HL-60 (cell line): Measurements from ENCODE around the gene SPATA16.

Source experiments
- DNase-seq, 2 experiments: peaks; one replicate each; pipeline ENCODE4 v3.0.0-alpha.2; 2010 to 2020; ENCODE audit warnings: low read depth in 1 of 2, low spot score in 1 of 2
- H3K27ac ChIP-seq: fragments of 250-450 bp; sonication (Bioruptor Pico); replicated peaks from 2 replicates; pipeline ENCODE4 v1.5.1; 2020; ENCODE audit warnings: mild to moderate bottlenecking, moderate library complexity
- H3K27me3 ChIP-seq: fragments of 250-450 bp; sonication (Bioruptor Pico); 2 replicates; pipeline ENCODE4 v1.5.1; 2021; ENCODE audit warnings: mild to moderate bottlenecking, moderate library complexity; ENCODE audit not compliant: insufficient read depth, poor library complexity, severe bottlenecking
- H3K4me3 ChIP-seq: replicated peaks from 2 replicates; pipeline ENCODE4 v1.5.1; 2011; ENCODE audit warnings: mild to moderate bottlenecking, control low read depth, low read length; ENCODE audit not compliant: insufficient read depth
- CTCF ChIP-seq: IDR thresholded peaks from one replicate; pipeline ENCODE4 v1.5.1; 2011; ENCODE audit warnings: low read length, control low read depth, inconsistent platforms; ENCODE audit not compliant: insufficient read depth
- GABPA ChIP-seq: IDR thresholded peaks from 2 replicates; pipeline ENCODE4 v1.6.1; 2012; ENCODE audit warnings: low read depth
- POLR2AphosphoS5 ChIP-seq: IDR thresholded peaks from 2 replicates; pipeline ENCODE4 v1.6.1; 2012; ENCODE audit warnings: low read depth
- REST ChIP-seq: IDR thresholded peaks from 2 replicates; pipeline ENCODE4 v1.6.1; 2012; ENCODE audit warnings: low read depth; ENCODE audit not compliant: insufficient replicate concordance
- SPI1 ChIP-seq: IDR thresholded peaks from 2 replicates; pipeline ENCODE4 v1.6.1; 2012; ENCODE audit warnings: low read depth, mild to moderate bottlenecking, borderline replicate concordance

Gene SPATA16

GRCh38 chr3:172840913-172841312 lies 300.1 kb downstream of the SPATA16 start:
- DNase-seq: no peak
- TF ChIP-seq GABPA (no peak), POLR2AphosphoS5 (no peak), REST (no peak), SPI1 (no peak), CTCF (no peak)
- H3K27me3 ChIP-seq: no peaks in the 10 kb centered on the region

GRCh38 chr3:172840463-172840862 lies 300.6 kb downstream of the SPATA16 start:
- Histone ChIP-seq H3K27me3 (no peaks in the 10 kb centered on the region), H3K4me3 (no peak overlapping the region), H3K27ac (no peak overlapping the region)
- TF ChIP-seq POLR2AphosphoS5: no peak
- no peak for TF ChIP-seq GABPA
- TF ChIP-seq CTCF: no peak
- no peak for TF ChIP-seq SPI1
- no peak for TF ChIP-seq REST
- DNase-seq: no peak

More at GRCh38 chr3:172840913-172841312, 300.1 kb downstream of the SPATA16 start:
- Histone ChIP-seq H3K4me3 (no peak overlapping the region), H3K27ac (no peak overlapping the region)

- no peak overlapping the region for H3K4me3 ChIP-seq
- H3K27ac ChIP-seq: no peak overlapping the region
- no peak for TF ChIP-seq GABPA
- no peak for TF ChIP-seq SPI1
- TF ChIP-seq POLR2AphosphoS5: no peak
- no peak for TF ChIP-seq CTCF
- no peak for TF ChIP-seq REST
- no peaks in the 10 kb centered on the region for H3K27me3 ChIP-seq
- no peak for DNase-seq
Observed at GRCh38 chr3:172839679-172840078, 301.4 kb downstream of the SPATA16 start.
